Renal cortex interstitium (tissue), 11 donors: ENCODE results near the gene RFX3. TPM values are rescaled to one million over a fixed set of nuclear protein-coding genes. Genes with fewer than 3 reads are reported as not detected.

ENCODE experiments used
- DNase-seq, 11 donors: peaks; one replicate each; pipeline ENCODE4 v3.0.0-alpha.2; 2013; ENCODE audit warnings: low read depth in 9 of 11, low spot score in 4 of 11; ENCODE audit errors: extremely low read depth in 1 of 11
- polyA plus RNA-seq, 3 donors: library from polyadenylated mRNA; unstranded; fragments of 120-200 nt; gene quantifications; one replicate each; pipeline ENCODE4 v1.2.1, GENCODE V29; 2013; ENCODE audit not compliant: insufficient read length in 3 of 3

The RFX3 gene
- polyA plus RNA-seq, 3 donors, result 16.2 to 20.2 (median 19.0) TPM

- peak in 6 of 11 donors; percentile 23 to 45 (median 36) for DNase-seq
These were observed 262.8 kb downstream of the RFX3 start for GRCh38 chr9:3262826-3263529.

- no peak for DNase-seq
These were observed 264.3 kb downstream of the RFX3 start for GRCh38 chr9:3261484-3261883.

- DNase-seq, result no peak
These were observed 269.1 kb downstream of the RFX3 start for GRCh38 chr9:3256571-3257330.

DNA sequence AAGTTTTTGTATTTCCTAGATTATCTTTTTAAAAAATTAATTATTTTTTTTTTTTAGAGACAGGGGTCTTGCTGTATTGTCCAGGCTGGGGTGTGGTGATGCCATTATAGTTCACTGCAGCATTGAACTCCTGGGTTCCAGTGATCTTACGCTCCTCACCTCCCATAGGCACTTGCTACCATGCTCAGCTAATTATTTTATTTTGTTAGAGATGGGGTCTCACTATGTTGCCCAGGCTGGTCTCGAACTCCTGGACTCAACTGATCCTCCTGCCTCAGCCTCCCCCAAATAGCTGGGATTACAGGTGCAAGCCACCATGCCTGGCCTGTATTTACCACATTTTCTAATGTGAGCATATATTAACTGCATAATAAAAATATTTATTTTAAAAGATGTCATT, 274.5 kb downstream of the RFX3 start:
- no peak for DNase-seq

DNA sequence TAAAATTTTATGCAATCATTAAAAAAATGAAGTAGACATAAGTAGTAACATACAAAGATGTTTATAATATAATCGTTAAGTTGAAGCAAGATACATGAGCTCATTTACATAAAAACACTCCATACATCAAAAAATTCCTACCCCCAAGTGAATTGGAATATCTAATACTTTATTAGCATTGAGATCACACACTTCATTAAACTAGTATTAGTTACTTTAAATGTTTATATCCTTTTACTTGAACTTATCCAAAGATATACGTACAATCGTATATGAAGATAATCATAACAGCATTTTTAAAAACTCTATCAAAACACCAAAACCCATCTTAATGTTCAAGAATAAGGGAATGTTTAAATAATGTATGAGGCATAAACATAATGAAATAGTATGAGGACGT, 275.1 kb downstream of the RFX3 start:
- no peak for DNase-seq

DNA sequence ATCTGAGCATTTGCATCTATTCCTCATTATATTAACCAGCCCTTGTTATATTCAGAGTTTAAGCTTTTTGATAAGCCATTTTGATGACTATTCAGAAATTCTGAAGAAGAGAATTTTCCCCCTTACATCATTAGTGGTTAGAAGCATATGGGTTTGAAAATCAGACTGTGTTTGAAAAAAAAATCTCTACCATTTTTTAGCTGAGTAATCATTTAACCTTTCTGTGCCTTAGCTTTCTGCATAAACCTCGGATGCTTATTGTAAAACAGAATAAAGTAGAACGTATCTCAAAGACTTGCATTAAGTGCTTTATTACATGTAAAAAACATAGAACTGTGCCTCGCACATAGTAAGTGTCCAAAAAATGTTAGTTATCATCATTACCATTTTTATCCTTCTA, 278.6 kb downstream of the RFX3 start:
- DNase-seq, result no peak

DNA sequence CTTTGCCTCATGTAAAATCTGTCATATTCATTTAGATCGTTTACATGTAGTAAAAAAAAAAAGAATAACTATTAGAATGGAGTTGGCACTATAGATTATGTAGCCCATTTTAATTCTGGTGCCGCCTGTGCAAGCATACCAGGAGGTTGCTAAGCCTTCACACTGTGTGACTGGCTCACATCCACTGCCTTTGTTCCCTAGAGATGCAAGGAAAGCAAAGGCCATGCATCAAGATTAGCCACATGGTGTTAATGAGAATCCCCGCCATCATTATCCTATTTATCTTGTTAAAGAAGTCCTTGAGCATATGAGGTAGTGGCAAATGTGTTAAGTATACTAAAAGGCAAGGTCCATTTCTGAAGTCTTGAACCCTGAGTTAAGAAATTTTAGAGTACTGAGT, 279.6 kb downstream of the RFX3 start:
- no peak for DNase-seq

DNA sequence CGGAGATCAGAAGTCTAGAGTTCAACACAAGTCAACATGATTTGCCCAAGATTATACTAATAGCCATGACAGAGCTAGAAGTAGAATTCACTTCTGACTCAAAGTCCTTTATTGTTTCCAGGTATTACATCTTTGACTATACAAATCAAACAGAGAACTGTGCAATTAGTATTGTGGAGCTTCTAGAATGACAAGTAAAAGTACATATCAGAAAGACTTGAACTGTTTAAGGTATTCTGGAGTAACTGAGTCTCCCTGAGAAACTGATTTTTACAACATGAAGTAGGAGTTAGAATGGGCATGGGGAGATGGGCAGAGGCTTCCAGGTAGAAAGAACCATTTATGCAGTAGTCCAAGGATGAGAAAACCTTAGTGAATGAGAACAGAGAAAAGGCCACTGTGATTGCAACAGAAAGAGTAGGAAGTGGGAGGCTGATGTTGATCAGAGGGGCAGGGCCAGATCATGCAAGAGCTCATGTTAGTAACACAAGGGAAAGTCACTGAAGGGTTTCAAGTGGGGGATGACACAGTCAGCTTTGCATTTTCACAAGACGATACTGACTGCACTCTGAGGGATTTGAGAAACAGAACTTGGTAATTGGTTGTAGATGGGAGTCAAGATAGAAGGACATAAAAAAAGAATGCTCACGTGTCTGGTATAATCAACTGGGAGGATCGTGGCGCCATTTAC, 280.7 kb downstream of the RFX3 start:
- no peak for DNase-seq

DNA sequence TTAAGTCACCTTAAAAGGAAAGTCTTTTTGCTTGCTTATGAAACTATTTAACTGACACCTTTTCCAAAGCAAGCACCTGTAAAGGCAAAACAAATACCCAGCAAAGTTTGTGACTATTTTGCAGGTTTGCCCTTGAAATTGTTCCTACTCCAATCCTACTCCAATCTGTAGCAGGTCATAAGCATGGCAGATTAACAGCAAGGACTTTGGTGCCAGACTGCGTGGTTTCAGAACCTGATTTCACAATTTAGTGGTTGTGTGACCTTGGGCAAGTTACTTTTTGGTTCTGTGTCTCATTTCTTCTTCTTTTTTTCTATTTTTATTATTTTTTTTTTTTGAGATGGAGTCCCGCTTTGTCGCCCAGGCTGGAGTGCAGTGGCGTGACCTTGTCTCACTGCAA, 282.1 kb downstream of the RFX3 start:
- no peak for DNase-seq

GRCh38 chr9:3241290-3241689, 284.5 kb downstream of the RFX3 start:
- DNase-seq, result no peak

- DNase-seq, result peak in 10 of 11 donors; percentile 24 to 61 (median 45)
These were observed 285.0 kb downstream of the RFX3 start for GRCh38 chr9:3240656-3241268.

DNA sequence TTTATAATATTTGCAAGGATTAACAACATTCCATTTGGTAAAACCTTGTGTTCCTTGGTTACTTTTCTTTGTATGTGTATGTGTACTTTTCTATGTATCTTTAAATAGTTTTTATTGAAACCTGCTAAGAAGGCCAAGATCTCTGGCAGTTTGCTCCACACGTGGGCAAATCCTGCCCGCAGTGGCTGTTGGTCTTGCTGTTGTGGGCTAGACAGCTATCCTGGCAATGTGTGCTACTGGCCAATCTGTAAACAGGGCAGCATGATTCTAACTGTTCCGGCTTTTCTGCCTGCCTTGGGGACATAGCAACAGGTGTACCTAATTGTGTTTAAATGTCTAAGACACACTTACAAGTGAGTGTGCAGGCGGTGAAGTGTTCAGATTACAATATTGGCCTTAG, 286.6 kb downstream of the RFX3 start:
- DNase-seq, result no peak

GRCh38 chr9:3238236-3238635, 287.6 kb downstream of the RFX3 start:
- no peak for DNase-seq

- DNase-seq, result no peak
These were observed 288.7 kb downstream of the RFX3 start for GRCh38 chr9:3237121-3237520.

- no peak for DNase-seq
These were observed 290.3 kb downstream of the RFX3 start for GRCh38 chr9:3235497-3235896.

DNA sequence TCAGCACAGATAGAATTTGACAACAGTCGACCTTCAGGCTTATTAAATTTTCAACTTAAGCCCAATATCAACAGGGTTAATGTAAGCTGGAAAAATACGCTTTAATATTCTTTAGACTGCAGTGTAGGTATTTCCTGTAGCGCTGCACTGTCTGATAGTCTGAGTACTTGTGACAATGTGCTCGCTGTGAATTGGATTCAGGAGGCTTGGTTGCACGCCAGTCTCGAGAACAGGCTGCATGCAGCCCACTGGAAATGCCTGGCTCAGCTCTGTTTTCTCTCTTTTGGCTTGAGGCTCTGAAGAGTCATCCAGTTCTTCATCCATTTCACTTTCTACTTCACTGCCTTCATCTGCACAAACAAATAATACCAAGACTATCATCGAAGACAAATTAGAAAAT, 300.9 kb downstream of the RFX3 start:
- DNase-seq, result no peak

DNA sequence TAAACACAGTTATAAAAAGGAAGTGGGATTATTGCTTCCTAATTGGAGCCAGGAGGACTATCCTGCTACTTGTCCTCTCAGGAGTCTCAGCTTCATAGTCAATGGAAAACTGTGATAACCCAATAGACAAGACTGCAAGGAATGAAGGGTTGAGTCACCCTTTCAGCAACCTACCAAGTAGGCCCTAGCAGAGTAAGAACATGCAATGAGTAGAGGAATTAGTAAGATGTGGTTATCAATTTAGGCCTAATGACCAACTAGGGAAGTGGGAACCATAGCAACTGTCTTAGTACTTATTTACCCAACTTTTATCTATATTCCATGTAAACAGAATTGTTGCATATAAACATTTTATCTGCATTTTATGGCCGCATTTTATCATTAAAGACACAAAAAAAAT, 310.1 kb downstream of the RFX3 start:
- DNase-seq, result no peak

DNA sequence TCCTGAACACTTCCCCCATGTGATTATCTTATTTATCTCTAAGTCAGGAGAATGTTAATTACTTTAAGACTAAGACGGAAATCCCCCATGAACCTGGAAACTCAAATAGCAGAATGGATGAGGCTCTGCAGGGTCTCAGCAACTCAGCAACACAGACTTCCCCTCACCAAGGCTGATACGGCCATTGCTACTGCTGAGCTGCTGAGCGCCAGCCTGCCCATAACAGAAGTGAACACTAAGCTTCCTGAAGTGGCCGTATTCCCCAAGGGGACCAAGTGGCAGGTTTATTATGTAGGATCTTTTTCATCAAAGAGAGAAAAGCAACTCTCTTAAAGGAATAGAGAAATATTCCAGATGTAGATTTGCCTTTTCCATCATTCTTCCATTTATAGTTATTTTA, 311.1 kb downstream of the RFX3 start:
- DNase-seq, result no peak

DNA sequence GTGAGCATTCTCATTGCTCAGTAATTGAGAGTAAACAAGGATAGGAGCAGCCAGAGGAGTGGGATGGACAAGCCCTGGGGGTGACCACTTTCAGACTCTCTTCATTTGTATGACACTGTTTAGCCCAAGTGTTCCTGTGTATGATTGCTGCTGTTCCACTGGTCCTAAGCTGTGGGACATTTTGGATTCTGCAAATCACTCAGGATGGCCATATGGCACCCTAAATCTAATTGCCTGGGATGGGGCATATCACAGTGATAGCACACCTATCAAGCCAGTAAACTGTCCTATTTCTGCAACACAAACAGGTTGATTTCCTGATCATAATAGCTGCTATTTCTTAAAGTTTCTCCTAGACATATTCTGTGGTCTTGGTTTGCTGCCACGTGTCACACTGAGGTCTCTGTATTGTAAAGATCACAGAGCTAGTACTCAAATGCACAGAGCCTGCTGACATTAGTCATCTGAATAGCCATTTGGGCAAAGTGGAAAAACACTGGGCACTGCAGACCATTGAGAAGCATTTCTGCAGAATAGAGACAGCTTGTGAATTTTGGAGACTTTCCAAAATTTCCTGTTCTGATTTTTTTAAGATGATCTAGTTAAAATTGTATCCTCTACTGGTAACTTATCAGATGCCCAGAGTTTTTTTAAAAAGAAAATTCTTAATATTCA, 320.2 kb downstream of the RFX3 start:
- no peak for DNase-seq
